Stimulated activated CD8-positive, alpha-beta memory T cell treated with anti-CD3 and anti-CD28 coated beads, Interleukin-2, amount 100 ng/mL, for 1 hour (primary cell): Measurements from ENCODE around the gene SYT13.

Source experiments
- DNase-seq, 2 donors: peaks; one replicate each; pipeline ENCODE4 v3.0.0-alpha.2; 2020; ENCODE audit warnings: low read depth in 2 of 2

SYT13 gene

GRCh38 chr11:45285930-45286632 is at the start of gene SYT13:
TSS of gene SYT13 (minus strand) at chr11:45286341. CDS start at chr11:45286207, 134 bp downstream.
- DNase-seq: no peak

- no peak for DNase-seq
These were observed 49.3 kb upstream of the SYT13 start for GRCh38 chr11:45335434-45335833.

DNA sequence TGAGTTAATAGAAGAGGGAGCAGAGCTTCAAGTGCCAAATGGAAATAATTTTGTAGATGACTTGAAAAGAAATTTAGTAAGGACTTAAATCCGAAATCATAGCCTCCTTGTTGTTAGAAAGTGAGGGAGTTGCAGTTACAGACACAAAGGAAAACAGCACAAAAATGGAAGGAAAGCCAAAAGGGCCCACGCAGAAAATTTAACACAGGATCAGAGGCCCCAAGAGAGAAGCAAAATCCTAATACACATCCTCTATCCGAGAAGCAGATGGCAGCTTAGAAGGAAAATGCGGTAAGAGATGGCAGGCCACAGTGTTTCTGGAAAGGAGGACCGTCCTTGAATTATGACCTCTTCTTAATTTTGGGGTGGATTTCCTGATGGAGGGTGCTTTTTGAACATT is 48.7 kb upstream of the SYT13 start:
- no peak for DNase-seq

GRCh38 chr11:45334410-45334809 is 48.3 kb upstream of the SYT13 start:
- no peak for DNase-seq

- no peak for DNase-seq
These were observed 47.1 kb upstream of the SYT13 start for GRCh38 chr11:45333001-45333971.

DNA sequence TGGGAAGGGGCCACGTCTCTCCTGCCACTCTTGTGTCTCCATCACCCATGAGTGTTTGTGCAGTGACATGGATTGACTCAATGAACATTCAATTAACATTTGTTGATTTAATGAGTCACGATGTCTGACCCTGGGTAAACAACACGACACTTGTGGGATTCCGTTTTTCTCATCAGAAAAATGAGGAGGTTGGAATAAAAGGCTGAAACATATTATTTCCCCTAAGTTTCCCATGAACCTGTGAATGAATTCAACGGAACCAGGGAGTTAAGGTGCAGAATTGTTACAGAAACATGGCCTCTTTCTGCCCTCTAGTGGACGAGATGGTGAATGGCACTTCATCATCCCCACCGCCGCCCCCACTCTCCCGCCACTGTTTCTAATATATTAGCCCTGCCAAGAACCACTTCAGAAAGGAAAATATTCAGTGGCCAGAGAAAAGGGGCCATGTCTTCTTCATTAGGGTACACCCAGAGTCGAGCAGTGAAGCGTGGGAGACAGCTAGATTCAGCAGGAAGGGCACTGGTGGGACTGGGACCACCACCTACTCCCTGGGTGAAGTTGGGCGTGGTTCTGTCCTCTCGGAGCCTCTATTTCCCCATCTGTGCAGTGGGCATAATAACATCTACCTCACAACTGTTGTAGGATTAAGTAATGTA is 46.3 kb upstream of the SYT13 start:
- no peak for DNase-seq

- DNase-seq: no peak
These were observed 45.7 kb upstream of the SYT13 start for GRCh38 chr11:45331839-45332238.

DNA sequence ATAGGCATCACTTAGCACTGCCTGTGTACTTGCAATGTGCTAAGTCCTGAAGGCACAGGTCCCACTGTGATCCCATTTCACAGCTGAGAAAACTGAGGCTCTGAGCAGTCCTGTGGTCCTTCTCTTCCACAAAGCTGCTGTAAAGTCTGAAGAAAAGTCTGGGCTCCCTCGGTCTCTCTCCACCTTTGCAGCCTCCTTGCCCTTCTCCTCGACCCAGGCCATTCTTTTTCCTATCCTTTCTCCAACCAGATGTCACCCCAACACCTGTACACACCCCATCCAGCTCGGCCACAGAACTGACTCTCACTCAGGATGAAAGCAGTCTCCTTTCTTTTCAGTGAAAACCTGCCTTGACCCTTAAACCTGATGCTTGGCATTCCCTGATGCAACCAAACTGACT is 42.6 kb upstream of the SYT13 start:
- no peak for DNase-seq

DNA sequence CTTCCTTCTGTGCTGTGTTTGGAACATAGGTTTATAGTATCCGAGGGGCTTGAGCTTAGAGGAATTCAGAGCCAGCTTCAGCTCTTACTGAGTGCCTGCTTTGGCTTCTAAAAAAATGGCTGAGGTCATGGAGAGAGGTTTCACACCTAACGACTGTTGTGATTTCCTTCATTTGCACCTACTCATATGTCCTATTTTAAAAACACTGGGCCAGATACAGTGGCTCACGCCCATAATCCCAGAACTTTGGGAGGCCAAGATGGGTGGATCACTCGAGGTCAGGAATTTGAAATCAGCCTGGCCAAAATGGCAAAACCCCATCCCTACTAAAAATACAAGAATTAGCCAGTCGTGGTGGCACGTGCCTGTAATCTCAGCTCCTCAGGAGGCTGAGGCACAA is 38.3 kb upstream of the SYT13 start:
- no peak for DNase-seq

DNA sequence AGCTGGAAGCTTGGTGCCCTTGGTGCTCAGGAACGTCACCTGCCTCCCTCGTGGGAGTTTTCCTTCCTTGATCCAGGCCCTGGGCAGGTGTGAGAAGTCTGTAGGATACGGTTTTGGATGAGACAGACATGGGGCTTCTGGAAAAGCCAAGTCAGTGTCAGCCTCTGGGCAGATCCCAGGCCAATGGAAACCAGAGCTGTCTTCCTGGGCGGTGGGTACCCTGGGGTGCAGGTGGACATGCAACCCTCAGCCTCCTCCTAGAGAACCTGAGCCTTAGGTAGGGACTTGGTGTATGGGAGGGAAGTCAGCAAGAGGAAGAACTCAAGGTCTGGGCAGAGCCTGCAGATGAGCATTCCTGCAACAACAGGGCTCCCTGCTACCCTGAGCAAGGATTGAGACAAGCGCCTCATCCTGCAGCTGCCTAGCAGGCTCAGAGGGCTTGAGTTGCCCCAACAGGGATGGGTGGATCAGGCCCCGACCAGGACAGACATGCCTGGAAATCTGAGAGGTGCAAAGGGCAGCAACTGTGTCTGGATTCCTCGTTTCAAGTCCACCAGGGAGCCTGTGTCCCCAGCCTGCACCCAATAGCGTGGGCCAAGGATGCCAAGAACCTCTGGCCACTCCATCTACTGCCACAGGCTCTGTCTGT is 37.6 kb upstream of the SYT13 start:
- no peak for DNase-seq

GRCh38 chr11:45322891-45323600 is 36.9 kb upstream of the SYT13 start:
- DNase-seq: no peak

GRCh38 chr11:45322111-45322705 is 36.1 kb upstream of the SYT13 start:
- no peak for DNase-seq

- no peak for DNase-seq
These were observed 35.5 kb upstream of the SYT13 start for GRCh38 chr11:45321669-45322068.

- no peak for DNase-seq
These were observed 35.0 kb upstream of the SYT13 start for GRCh38 chr11:45321031-45321595.

- no peak for DNase-seq
These were observed 34.2 kb upstream of the SYT13 start for GRCh38 chr11:45320371-45320770.

- DNase-seq: no peak
These were observed 32.9 kb upstream of the SYT13 start for GRCh38 chr11:45319077-45319476.

DNA sequence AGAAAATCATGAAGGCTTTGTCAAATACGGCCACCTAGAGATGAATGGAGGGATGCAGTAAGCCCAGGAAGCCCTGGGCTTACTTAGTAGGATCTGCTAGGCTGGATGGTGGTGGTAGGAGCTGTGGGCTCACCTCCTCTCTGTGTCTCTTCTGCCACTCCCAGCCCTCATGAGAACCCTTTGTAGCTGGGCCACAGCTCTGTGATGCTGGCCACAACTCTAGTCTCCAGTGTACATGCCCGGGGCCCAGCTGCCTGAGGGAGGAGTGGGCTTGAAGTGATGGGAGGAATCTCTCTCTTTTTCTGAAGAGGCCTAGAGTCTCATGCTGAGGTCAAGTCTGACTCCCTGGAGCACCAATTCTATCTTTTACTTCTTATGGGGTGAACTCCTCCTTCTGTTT is 32.4 kb upstream of the SYT13 start:
- DNase-seq: no peak

DNA sequence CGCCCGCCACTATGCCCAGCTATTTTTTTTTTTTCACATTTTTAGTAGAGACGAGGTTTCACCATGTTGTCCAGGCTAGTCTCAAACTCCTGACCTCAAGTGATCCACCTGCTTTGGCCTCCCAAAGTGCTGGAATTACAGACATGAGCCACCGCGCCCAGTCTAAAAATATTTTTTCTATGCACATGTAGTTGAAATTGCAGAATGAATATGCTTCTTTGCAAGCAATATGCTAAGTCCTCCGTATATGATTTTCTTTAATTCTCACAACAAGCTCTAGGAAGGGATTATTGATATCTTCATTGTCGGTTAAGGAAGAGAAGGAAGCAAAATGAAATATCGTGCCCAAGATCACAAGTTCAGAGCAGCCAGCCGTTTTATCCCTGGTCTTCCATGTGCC is 30.1 kb upstream of the SYT13 start:
- DNase-seq: no peak

DNA sequence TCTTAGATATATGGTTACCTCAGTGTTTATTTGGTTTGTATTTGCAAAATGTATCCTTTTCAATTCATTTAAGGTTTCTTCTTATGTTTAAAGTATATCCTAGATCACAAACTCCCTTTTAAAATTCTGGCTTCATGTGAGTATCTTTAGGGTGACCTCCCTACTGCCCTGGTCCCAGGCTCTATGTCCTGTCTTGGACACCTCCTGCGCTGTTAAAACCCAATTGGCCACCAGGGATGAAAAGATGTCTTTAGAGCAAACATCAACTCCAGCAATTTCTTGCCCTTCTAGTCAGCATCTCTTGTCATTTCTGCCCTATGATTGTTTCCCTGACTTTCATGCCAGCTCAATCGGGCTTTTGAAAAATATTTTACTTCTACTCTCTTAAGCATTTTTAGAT is 28.8 kb upstream of the SYT13 start:
- no peak for DNase-seq

GRCh38 chr11:45313171-45313865 is 27.2 kb upstream of the SYT13 start:
- DNase-seq: no peak
